ENCODE measurements around the gene UPK3A.

UPK3A gene

GRCh38 chr22:45296628-45297297 lies 12.0 kb downstream of the UPK3A start:
- no peaks in the 10 kb centered on the region for H3K36me3 ChIP-seq (ENCODE audit: low read depth)
- H3K4me1 ChIP-seq (ENCODE audit: insufficient read depth, poor library complexity, severe bottlenecking): no peaks in the 10 kb centered on the region
- TF ChIP-seq, protein P1, sequence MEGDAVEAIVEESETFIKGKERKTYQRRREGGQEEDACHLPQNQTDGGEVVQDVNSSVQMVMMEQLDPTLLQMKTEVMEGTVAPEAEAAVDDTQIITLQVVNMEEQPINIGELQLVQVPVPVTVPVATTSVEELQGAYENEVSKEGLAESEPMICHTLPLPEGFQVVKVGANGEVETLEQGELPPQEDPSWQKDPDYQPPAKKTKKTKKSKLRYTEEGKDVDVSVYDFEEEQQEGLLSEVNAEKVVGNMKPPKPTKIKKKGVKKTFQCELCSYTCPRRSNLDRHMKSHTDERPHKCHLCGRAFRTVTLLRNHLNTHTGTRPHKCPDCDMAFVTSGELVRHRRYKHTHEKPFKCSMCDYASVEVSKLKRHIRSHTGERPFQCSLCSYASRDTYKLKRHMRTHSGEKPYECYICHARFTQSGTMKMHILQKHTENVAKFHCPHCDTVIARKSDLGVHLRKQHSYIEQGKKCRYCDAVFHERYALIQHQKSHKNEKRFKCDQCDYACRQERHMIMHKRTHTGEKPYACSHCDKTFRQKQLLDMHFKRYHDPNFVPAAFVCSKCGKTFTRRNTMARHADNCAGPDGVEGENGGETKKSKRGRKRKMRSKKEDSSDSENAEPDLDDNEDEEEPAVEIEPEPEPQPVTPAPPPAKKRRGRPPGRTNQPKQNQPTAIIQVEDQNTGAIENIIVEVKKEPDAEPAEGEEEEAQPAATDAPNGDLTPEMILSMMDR (IDR thresholded peaks at IDR 0.05; ENCODE audit: poor library complexity, severe bottlenecking): no peak
- no peak overlapping the region for H3K27ac ChIP-seq (ENCODE audit: poor library complexity, severe bottlenecking)
- no peak for DNase-seq (ENCODE audit: low spot score)
- no peaks in the 10 kb centered on the region for H3K9me3 ChIP-seq (ENCODE audit: severe bottlenecking)
- no peaks in the 10 kb centered on the region for H3K27me3 ChIP-seq (ENCODE audit: insufficient read depth, poor library complexity, severe bottlenecking)
- no peak for ATAC-seq (ENCODE audit: low read depth)
- H3K4me3 ChIP-seq (ENCODE audit: severe bottlenecking): no peak overlapping the region

GRCh38 chr22:45298934-45299505 lies 14.3 kb downstream of the UPK3A start:
- Histone ChIP-seq H3K4me3 (ENCODE audit: severe bottlenecking) (no peak overlapping the region), H3K4me1 (ENCODE audit: insufficient read depth, poor library complexity, severe bottlenecking) (peaks cover 3% of the 10 kb centered on the region), H3K9me3 (ENCODE audit: severe bottlenecking) (no peaks in the 10 kb centered on the region), H3K27me3 (ENCODE audit: insufficient read depth, poor library complexity, severe bottlenecking) (no peaks in the 10 kb centered on the region), H3K27ac (ENCODE audit: poor library complexity, severe bottlenecking) (no peak overlapping the region), H3K36me3 (ENCODE audit: low read depth) (no peaks in the 10 kb centered on the region)
- ATAC-seq (ENCODE audit: low read depth) (no peak), DNase-seq (ENCODE audit: low spot score) (no peak)
- TF ChIP-seq, protein P1 (IDR thresholded peaks at IDR 0.05; ENCODE audit: poor library complexity, severe bottlenecking): no peak

- DNase-seq (ENCODE audit: low spot score): no peak
- Histone ChIP-seq H3K4me3 (ENCODE audit: severe bottlenecking) (no peak overlapping the region), H3K9me3 (ENCODE audit: severe bottlenecking) (no peaks in the 10 kb centered on the region), H3K27me3 (ENCODE audit: insufficient read depth, poor library complexity, severe bottlenecking) (no peaks in the 10 kb centered on the region), H3K36me3 (ENCODE audit: low read depth) (no peaks in the 10 kb centered on the region), H3K4me1 (ENCODE audit: insufficient read depth, poor library complexity, severe bottlenecking) (peaks cover 3% of the 10 kb centered on the region), H3K27ac (ENCODE audit: poor library complexity, severe bottlenecking) (peak overlapping the region; percentile 64)
- TF ChIP-seq, protein P1 (IDR thresholded peaks at IDR 0.05; ENCODE audit: poor library complexity, severe bottlenecking): no peak
- peak; percentile 78 for ATAC-seq (ENCODE audit: low read depth)
Observed at GRCh38 chr22:45302751-45303150, 18.0 kb downstream of the UPK3A start.

- Histone ChIP-seq H3K9me3 (ENCODE audit: severe bottlenecking) (no peaks in the 10 kb centered on the region), H3K4me3 (ENCODE audit: severe bottlenecking) (no peak overlapping the region), H3K4me1 (ENCODE audit: insufficient read depth, poor library complexity, severe bottlenecking) (peaks cover 3% of the 10 kb centered on the region), H3K27me3 (ENCODE audit: insufficient read depth, poor library complexity, severe bottlenecking) (no peaks in the 10 kb centered on the region), H3K27ac (ENCODE audit: poor library complexity, severe bottlenecking) (peak overlapping the region; percentile 64), H3K36me3 (ENCODE audit: low read depth) (no peaks in the 10 kb centered on the region)
- ATAC-seq (ENCODE audit: low read depth): peak; percentile 26; the same call in 1 of the 3 replicates
- no peak for DNase-seq (ENCODE audit: low spot score)
- TF ChIP-seq, protein P1 (IDR thresholded peaks at IDR 0.05; ENCODE audit: poor library complexity, severe bottlenecking): no peak
Observed at GRCh38 chr22:45303181-45303580, 18.4 kb downstream of the UPK3A start.

GRCh38 chr22:45304971-45305370 lies 20.2 kb downstream of the UPK3A start:
- no peak overlapping the region for H3K4me3 ChIP-seq (ENCODE audit: severe bottlenecking)
- H3K27me3 ChIP-seq (ENCODE audit: insufficient read depth, poor library complexity, severe bottlenecking): no peaks in the 10 kb centered on the region
- no peak overlapping the region for H3K27ac ChIP-seq (ENCODE audit: poor library complexity, severe bottlenecking)
- DNase-seq (ENCODE audit: low spot score) (no peak), ATAC-seq (ENCODE audit: low read depth) (no peak)
- no peaks in the 10 kb centered on the region for H3K36me3 ChIP-seq (ENCODE audit: low read depth)
- no peaks in the 10 kb centered on the region for H3K9me3 ChIP-seq (ENCODE audit: severe bottlenecking)
- peaks cover 11% of the 10 kb centered on the region for H3K4me1 ChIP-seq (ENCODE audit: insufficient read depth, poor library complexity, severe bottlenecking)
- TF ChIP-seq, protein P1 (IDR thresholded peaks at IDR 0.05; ENCODE audit: poor library complexity, severe bottlenecking): no peak

Measured in RWPE2 (cell line).